ENCODE results near the gene PLXDC1.
"Not testable (repeated sequence)": the region's sequence is repeated elsewhere in the genome, so short reads cannot be mapped to it uniquely, and the experiment has no call there.

The PLXDC1 gene

GRCh38 chr17:39130205-39130604 is 21.2 kb downstream of the PLXDC1 start:
- Histone ChIP-seq H3K4me3 (no peak overlapping the region), H3K4me1 (no peaks in the 10 kb centered on the region), H3K27me3 (peaks cover 0 to 2% of the 10 kb centered on the region in 2 donors), H3K27ac (no peak overlapping the region), H3K36me3 (no peaks in the 10 kb centered on the region), H3K9me3 (no peaks in the 10 kb centered on the region)
- no peak for TF ChIP-seq CTCF (IDR thresholded peaks at IDR 0.05)
- intact Hi-C loops (cut with DNase I; ENCODE audit: low total_unique reads), result no loop called here
- DNase-seq, result no peak

GRCh38 chr17:39129544-39129943 is 21.9 kb downstream of the PLXDC1 start:
- H3K4me3 ChIP-seq; H3K4me1 ChIP-seq; H3K9me3 ChIP-seq; intact Hi-C loops (cut with DNase I; ENCODE audit: low total_unique reads); DNase-seq; H3K27me3 ChIP-seq; H3K36me3 ChIP-seq; H3K27ac ChIP-seq: not testable (repeated sequence)

GRCh38 chr17:39126436-39126835 is 25.0 kb downstream of the PLXDC1 start:
- intact Hi-C loops (cut with DNase I; ENCODE audit: low total_unique reads), result no loop called here
- no peak for DNase-seq
- no peak overlapping the region for H3K4me3 ChIP-seq
- H3K27ac ChIP-seq, result no peak overlapping the region
- no peak for TF ChIP-seq CTCF (IDR thresholded peaks at IDR 0.05)
- H3K4me1 ChIP-seq, result no peaks in the 10 kb centered on the region
- peaks cover 0 to 9% of the 10 kb centered on the region in 2 donors for H3K27me3 ChIP-seq
- no peaks in the 10 kb centered on the region for H3K36me3 ChIP-seq
- no peaks in the 10 kb centered on the region for H3K9me3 ChIP-seq

GRCh38 chr17:39125143-39125875 is 26.1 kb downstream of the PLXDC1 start:
- no peak for DNase-seq
- Histone ChIP-seq H3K27ac (no peak overlapping the region), H3K27me3 (peaks cover 0 to 9% of the 10 kb centered on the region in 2 donors), H3K36me3 (no peaks in the 10 kb centered on the region), H3K4me3 (no peak overlapping the region), H3K4me1 (no peaks in the 10 kb centered on the region), H3K9me3 (no peaks in the 10 kb centered on the region)
- no peak for TF ChIP-seq CTCF (IDR thresholded peaks at IDR 0.05)
- intact Hi-C loops (cut with DNase I; ENCODE audit: low total_unique reads), result no loop called here

GRCh38 chr17:39123627-39124026 is 27.8 kb downstream of the PLXDC1 start:
- intact Hi-C loops (cut with DNase I; ENCODE audit: low total_unique reads), result no loop called here
- DNase-seq, result no peak
- Histone ChIP-seq H3K27ac (no peak overlapping the region), H3K9me3 (no peaks in the 10 kb centered on the region), H3K4me3 (no peak overlapping the region), H3K4me1 (no peaks in the 10 kb centered on the region), H3K36me3 (no peaks in the 10 kb centered on the region), H3K27me3 (peaks cover 0 to 13% of the 10 kb centered on the region in 2 donors)
- TF ChIP-seq CTCF (IDR thresholded peaks at IDR 0.05), result no peak

GRCh38 chr17:39122991-39123390 is 28.4 kb downstream of the PLXDC1 start:
- Histone ChIP-seq H3K4me3 (no peak overlapping the region), H3K9me3 (no peaks in the 10 kb centered on the region), H3K36me3 (no peaks in the 10 kb centered on the region), H3K27me3 (peaks cover 0 to 13% of the 10 kb centered on the region in 2 donors), H3K4me1 (no peaks in the 10 kb centered on the region), H3K27ac (no peak overlapping the region)
- no peak for DNase-seq
- intact Hi-C loops (cut with DNase I; ENCODE audit: low total_unique reads), result no loop called here
- TF ChIP-seq CTCF (IDR thresholded peaks at IDR 0.05), result no peak

- H3K9me3 ChIP-seq; H3K36me3 ChIP-seq; H3K4me3 ChIP-seq; H3K27ac ChIP-seq; H3K4me1 ChIP-seq; DNase-seq; intact Hi-C loops (cut with DNase I; ENCODE audit: low total_unique reads): not testable (repeated sequence)
- H3K27me3 ChIP-seq, result peaks cover 0 to 13% of the 10 kb centered on the region in 2 donors
Measured at GRCh38 chr17:39121919-39122318, 29.5 kb downstream of the PLXDC1 start.

Data from tibial artery (tissue), 4 donors.